Activated CD8-positive, alpha-beta memory T cell treated with anti-CD3 and anti-CD28 coated beads, Interleukin-2, amount 50 U/mL, for 24 hours (primary cell): ENCODE results near the gene SEZ6.
"Not testable (repeated sequence)": the region's sequence is repeated elsewhere in the genome, so short reads cannot be mapped to it uniquely, and the experiment has no call there.

ENCODE experiments used
- DNase-seq: peaks from one replicate; pipeline ENCODE4 v3.0.0-alpha.2; 2020; ENCODE audit errors: extremely low read depth

Gene SEZ6

GRCh38 chr17:28937044-28937729 is 68.6 kb downstream of the SEZ6 start:
- DNase-seq = no peak

GRCh38 chr17:28935744-28936460 is 69.9 kb downstream of the SEZ6 start:
- DNase-seq = no peak

- DNase-seq = not testable (repeated sequence)
These were observed 71.3 kb downstream of the SEZ6 start for GRCh38 chr17:28934508-28934907.

- no peak for DNase-seq
These were observed 76.0 kb downstream of the SEZ6 start for GRCh38 chr17:28929787-28930186.

GRCh38 chr17:28928061-28928460 is 77.8 kb downstream of the SEZ6 start:
- no peak for DNase-seq

- DNase-seq = no peak
These were observed 79.0 kb downstream of the SEZ6 start for GRCh38 chr17:28926786-28927185.

GRCh38 chr17:28926366-28926765 is 79.5 kb downstream of the SEZ6 start:
- DNase-seq = no peak

- no peak for DNase-seq
These were observed 79.9 kb downstream of the SEZ6 start for GRCh38 chr17:28925912-28926365.

GRCh38 chr17:28920201-28920600 is 85.6 kb downstream of the SEZ6 start:
- no peak for DNase-seq

- no peak for DNase-seq
These were observed 87.5 kb downstream of the SEZ6 start for GRCh38 chr17:28918295-28918694.

GRCh38 chr17:28917465-28917864 is 88.4 kb downstream of the SEZ6 start:
- no peak for DNase-seq

- no peak for DNase-seq
These were observed 88.8 kb downstream of the SEZ6 start for GRCh38 chr17:28917029-28917428.

GRCh38 chr17:28916302-28916934 is 89.4 kb downstream of the SEZ6 start:
- no peak for DNase-seq

- DNase-seq = no peak
These were observed 92.9 kb downstream of the SEZ6 start for GRCh38 chr17:28912938-28913333.

- DNase-seq = no peak
These were observed 93.4 kb downstream of the SEZ6 start for GRCh38 chr17:28912281-28912937.

GRCh38 chr17:28911411-28912045 is 94.3 kb downstream of the SEZ6 start:
- DNase-seq = no peak

GRCh38 chr17:28910534-28910933 is 95.3 kb downstream of the SEZ6 start:
- DNase-seq = no peak

- no peak for DNase-seq
These were observed 97.1 kb downstream of the SEZ6 start for GRCh38 chr17:28908640-28909167.

GRCh38 chr17:28907709-28908475 is 97.9 kb downstream of the SEZ6 start:
- DNase-seq = no peak

- no peak for DNase-seq
These were observed 99.0 kb downstream of the SEZ6 start for GRCh38 chr17:28906706-28907438.
